ENCODE data around the gene HRH1. TPM values are rescaled to one million over a fixed set of nuclear protein-coding genes. Genes with fewer than 3 reads are reported as not detected.
"Not testable (repeated sequence)": the region's sequence is repeated elsewhere in the genome, so short reads cannot be mapped to it uniquely, and the experiment has no call there.

The HRH1 gene
- total RNA-seq, 2 experiments from 2014 or later, result 0.98 to 1.4 TPM

DNA sequence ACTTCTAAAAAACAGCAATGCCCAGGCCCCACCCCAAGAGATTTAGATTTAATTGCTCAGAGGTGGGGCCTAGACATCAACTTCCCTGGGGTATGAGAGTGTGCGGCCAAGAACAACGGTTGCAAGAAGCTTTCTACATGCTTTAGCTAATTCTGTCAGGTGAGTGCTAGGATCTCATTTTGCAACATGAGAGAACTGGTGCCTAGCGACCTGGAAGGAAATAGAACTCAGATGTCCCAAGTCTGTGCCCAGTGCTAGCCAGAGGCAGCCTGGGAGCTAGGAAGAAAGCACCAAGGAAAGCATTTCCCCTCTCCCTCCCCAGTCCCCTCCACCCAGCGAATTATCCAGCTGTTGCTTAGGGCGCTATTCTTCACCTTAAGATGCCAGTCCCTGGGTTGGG, 22.9 kb upstream of the HRH1 start:
- peaks cover 6% of the 10 kb centered on the region for H3K4me1 Mint-ChIP-seq
- DNase-seq (no peak), ATAC-seq (no peak)
- H3K27me3 Mint-ChIP-seq, result peaks cover 4% of the 10 kb centered on the region
- POLR2A ChIA-PET, result no interaction called here
- no peak overlapping the region for H3K27ac Mint-ChIP-seq
- intact Hi-C loops (cut with DNase I, micrococcal nuclease), result no loop called here
- CTCF ChIA-PET, result interaction anchor here (0.6 to 0.7 kb wide), 2 partner anchors 242 to 393 kb away, joined by 3 read pairs; no protein-coding TSS in a partner anchor
- H3K9me3 Mint-ChIP-seq (ENCODE audit: low read depth), result no peaks in the 10 kb centered on the region
- no peak overlapping the region for H3K4me3 Mint-ChIP-seq
- no peaks in the 10 kb centered on the region for H3K36me3 Mint-ChIP-seq (ENCODE audit: low read depth)

GRCh38 chr3:11131886-11132285, 22.4 kb upstream of the HRH1 start:
- CTCF ChIA-PET, result interaction anchor here (0.6 kb wide), 1 partner anchor 394 kb away, joined by 3 read pairs; no protein-coding TSS in a partner anchor
- POLR2A ChIA-PET; DNase-seq; H3K36me3 Mint-ChIP-seq (ENCODE audit: low read depth); H3K4me3 Mint-ChIP-seq; H3K27me3 Mint-ChIP-seq; H3K4me1 Mint-ChIP-seq; intact Hi-C loops (cut with DNase I, micrococcal nuclease); H3K27ac Mint-ChIP-seq; H3K9me3 Mint-ChIP-seq (ENCODE audit: low read depth); ATAC-seq: not testable (repeated sequence)

DNA sequence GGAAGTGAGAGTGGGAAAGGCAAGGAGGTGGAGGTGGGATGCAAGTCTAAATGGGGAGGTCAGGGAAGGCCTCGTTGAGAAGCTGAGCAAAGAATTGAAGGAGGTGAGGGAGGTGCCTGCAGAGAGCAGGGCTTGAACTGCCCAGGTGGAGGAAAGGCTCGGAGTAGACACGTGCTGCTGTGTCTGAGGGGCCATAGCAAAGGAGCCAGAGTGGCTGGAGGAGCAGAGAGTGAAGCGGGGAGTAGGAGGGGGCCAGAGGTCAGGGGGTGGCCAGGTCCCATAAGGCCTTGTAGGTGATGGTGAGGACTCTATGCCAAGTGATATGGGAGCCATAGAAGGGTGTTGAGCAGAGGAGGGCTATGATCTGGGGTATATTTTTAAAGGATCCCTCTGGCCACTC, 21.4 kb upstream of the HRH1 start:
- no peaks in the 10 kb centered on the region for H3K36me3 Mint-ChIP-seq (ENCODE audit: low read depth)
- no peak overlapping the region for H3K4me3 Mint-ChIP-seq
- peaks cover 6% of the 10 kb centered on the region for H3K4me1 Mint-ChIP-seq
- DNase-seq (no peak), ATAC-seq (no peak)
- ChIA-PET POLR2A (no interaction called here), CTCF (no interaction called here)
- no peaks in the 10 kb centered on the region for H3K9me3 Mint-ChIP-seq (ENCODE audit: low read depth)
- intact Hi-C loops (cut with DNase I, micrococcal nuclease), result no loop called here
- no peak overlapping the region for H3K27ac Mint-ChIP-seq
- H3K27me3 Mint-ChIP-seq, result peaks cover 9% of the 10 kb centered on the region

DNA sequence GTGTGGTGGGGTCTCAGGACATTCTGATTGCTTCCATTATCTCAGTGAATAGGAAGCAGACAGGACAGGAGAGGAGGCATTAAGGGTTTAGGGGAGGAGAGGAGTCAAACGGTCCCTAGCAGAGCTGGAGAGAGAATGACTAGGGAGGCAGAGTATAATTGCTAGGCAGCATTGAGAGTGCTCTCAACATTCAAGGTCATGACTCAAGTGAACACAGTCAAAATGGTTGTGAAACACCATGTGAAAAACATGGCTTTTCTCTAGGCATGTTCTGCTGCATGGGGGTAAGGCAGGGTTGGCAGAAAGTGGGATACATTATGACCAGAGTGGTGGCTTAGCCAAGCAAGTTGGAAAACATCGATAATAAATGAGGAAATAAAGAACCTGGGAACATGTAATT, 19.5 kb upstream of the HRH1 start:
- Mint-ChIP-seq H3K4me3 (no peak overlapping the region), H3K4me1 (no peaks in the 10 kb centered on the region), H3K27ac (no peak overlapping the region), H3K36me3 (ENCODE audit: low read depth) (no peaks in the 10 kb centered on the region), H3K27me3 (peaks cover 8% of the 10 kb centered on the region), H3K9me3 (ENCODE audit: low read depth) (no peaks in the 10 kb centered on the region)
- CTCF ChIA-PET, result no interaction called here
- DNase-seq (no peak), ATAC-seq (peak; percentile 49)
- intact Hi-C loops (cut with DNase I, micrococcal nuclease), result no loop called here
- POLR2A ChIA-PET, result no interaction called here

- Mint-ChIP-seq H3K4me1 (peaks cover 11% of the 10 kb centered on the region), H3K9me3 (ENCODE audit: low read depth) (no peaks in the 10 kb centered on the region), H3K27me3 (peaks cover 13% of the 10 kb centered on the region), H3K4me3 (no peak overlapping the region), H3K36me3 (ENCODE audit: low read depth) (no peaks in the 10 kb centered on the region), H3K27ac (no peak overlapping the region)
- ChIA-PET CTCF (no interaction called here), POLR2A (no interaction called here)
- intact Hi-C loops (cut with DNase I, micrococcal nuclease), result no loop called here
- no peak for DNase-seq
- no peak for ATAC-seq
Observed at GRCh38 chr3:11136116-11136515, 18.2 kb upstream of the HRH1 start.

DNA sequence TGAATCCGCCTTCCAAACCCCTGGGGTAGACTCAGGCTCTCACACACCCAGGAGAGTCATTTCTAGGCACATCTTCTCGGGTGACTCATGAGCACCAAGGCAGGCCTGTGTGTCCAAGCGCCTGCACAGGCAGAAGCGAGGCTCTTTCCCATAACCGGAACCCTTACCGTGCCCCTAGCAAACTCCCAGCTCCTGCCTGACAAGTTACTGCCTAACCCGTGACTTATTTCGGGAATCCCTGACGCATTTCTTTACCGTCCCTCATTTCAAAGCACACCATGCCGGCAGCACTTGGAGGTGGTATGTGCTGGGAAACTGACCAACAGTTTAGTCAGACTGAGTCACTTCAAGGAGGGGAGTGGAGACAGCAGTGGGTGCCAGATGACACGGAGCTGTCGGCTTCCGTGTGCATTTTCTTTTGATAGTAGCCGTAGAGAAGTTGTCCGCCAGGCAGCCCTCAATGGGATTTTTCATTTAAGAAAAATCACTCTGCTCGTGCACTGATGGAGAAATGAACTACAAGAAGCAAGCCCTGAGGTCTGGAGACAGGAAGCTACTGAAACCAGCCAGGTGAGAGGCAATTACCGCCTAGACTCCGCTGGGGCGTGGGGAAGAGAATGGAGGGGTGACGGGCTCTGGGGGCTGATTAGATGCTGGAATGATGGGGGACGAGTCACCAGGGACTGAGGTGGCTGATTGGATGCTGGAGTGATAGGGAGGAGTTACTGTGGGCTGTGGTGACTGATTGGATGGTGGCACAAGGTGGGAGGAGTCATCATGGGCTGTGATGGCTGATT, 17.3 kb upstream of the HRH1 start:
- H3K27ac Mint-ChIP-seq, result no peak overlapping the region
- peaks cover 11% of the 10 kb centered on the region for H3K4me1 Mint-ChIP-seq
- peaks cover 13% of the 10 kb centered on the region for H3K27me3 Mint-ChIP-seq
- DNase-seq (no peak), ATAC-seq (no peak)
- H3K4me3 Mint-ChIP-seq, result no peak overlapping the region
- ChIA-PET CTCF (interaction anchor here (0.7 kb wide), 1 partner anchor 668 kb away, joined by 3 read pairs; no protein-coding TSS in a partner anchor), POLR2A (no interaction called here)
- intact Hi-C loops (cut with DNase I, micrococcal nuclease), result no loop called here
- H3K9me3 Mint-ChIP-seq (ENCODE audit: low read depth), result no peaks in the 10 kb centered on the region
- H3K36me3 Mint-ChIP-seq (ENCODE audit: low read depth), result no peaks in the 10 kb centered on the region

DNA sequence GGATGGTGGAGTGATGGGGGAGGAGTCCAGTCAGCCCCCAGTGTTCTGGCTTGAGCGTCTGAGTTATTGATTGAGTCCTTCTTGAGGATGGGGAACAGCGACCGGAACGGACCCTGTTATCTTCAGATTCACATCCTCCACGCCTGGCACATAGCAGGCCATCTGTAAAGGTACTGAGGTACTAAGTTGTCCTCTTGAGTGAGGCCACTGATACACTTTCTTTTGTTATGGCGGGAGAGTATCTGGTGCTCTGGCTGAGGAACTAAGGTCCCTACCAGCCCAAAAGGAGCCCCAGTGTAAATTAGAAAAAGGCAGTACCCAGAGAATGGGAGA, 16.7 kb upstream of the HRH1 start:
- intact Hi-C loops (cut with DNase I, micrococcal nuclease), result no loop called here
- CTCF ChIA-PET, result interaction anchor here (0.7 kb wide), 1 partner anchor 668 kb away, joined by 3 read pairs; no protein-coding TSS in a partner anchor
- H3K36me3 Mint-ChIP-seq (ENCODE audit: low read depth), result no peaks in the 10 kb centered on the region
- no peaks in the 10 kb centered on the region for H3K9me3 Mint-ChIP-seq (ENCODE audit: low read depth)
- POLR2A ChIA-PET, result no interaction called here
- H3K27ac Mint-ChIP-seq, result no peak overlapping the region
- ATAC-seq (no peak), DNase-seq (no peak)
- H3K4me1 Mint-ChIP-seq, result peaks cover 11% of the 10 kb centered on the region
- H3K27me3 Mint-ChIP-seq, result peaks cover 13% of the 10 kb centered on the region
- no peak overlapping the region for H3K4me3 Mint-ChIP-seq

DNA sequence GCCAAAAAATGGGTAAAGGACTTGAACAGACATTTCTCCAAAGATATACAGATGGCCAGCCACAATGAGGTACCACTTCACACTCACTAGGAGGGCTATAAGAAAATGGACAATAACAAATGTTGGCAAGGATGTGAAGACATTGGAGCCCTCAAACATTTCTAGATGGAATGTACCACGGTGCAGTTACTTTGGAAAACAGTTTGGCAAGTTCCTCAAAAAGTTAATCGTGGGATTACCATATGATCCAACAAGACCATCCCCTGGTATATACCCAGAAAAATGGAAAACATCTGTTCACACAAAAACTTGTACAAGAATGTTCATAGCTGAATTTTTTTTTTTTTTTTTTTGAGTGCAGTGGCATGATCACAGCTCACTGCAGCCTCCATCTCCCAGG, 15.9 kb upstream of the HRH1 start:
- ChIA-PET CTCF (interaction anchor here (0.6 kb wide), 1 partner anchor 35 kb away, joined by 3 read pairs; no protein-coding TSS in a partner anchor), POLR2A (no interaction called here)
- ATAC-seq (no peak), DNase-seq (no peak)
- Mint-ChIP-seq H3K27me3 (peaks cover 13% of the 10 kb centered on the region), H3K9me3 (ENCODE audit: low read depth) (no peaks in the 10 kb centered on the region), H3K27ac (no peak overlapping the region), H3K4me3 (no peak overlapping the region), H3K4me1 (peaks cover 11% of the 10 kb centered on the region), H3K36me3 (ENCODE audit: low read depth) (no peaks in the 10 kb centered on the region)
- intact Hi-C loops (cut with DNase I, micrococcal nuclease), result no loop called here

DNA sequence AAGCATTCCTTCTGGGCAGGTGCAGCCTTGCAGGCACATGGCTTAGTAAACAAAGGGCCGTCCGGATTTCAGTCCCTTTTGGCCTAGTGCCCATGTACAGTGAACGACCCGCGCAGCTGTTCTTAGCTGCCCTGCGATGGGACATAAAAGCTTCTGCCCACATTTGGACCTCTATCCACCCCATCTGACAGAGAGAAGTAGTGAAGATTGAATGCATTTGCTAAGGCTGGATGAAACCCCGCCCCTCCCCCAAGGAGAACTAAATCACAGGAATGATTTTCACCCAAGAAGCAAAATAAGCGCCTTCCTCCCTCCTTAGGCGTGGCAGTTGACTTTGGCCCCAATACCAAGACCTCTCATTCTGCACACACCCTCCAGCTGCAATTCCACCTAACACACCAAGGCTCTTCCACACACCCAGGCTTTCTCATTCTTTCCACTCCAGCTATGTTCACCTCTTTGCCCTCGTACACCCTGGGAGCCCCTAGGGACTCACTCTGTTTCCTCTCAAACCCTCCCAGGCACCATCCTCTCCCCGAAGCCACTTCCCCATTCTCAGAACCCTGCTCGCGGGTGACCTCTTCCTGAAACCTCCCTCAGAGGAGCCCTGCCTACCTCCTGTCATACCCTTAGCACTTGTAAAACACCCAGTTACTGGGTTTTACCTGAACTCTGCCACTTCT, 14.1 kb upstream of the HRH1 start:
- ATAC-seq, result peak; percentile 90
- Mint-ChIP-seq H3K27me3 (peaks cover 17% of the 10 kb centered on the region), H3K9me3 (ENCODE audit: low read depth) (no peaks in the 10 kb centered on the region), H3K4me3 (no peak overlapping the region), H3K36me3 (ENCODE audit: low read depth) (no peaks in the 10 kb centered on the region), H3K27ac (no peak overlapping the region), H3K4me1 (peaks cover 11% of the 10 kb centered on the region)
- ChIA-PET CTCF (interaction anchor here (0.6 to 2.2 kb wide), 3 partner anchors 80 to 576 kb away, joined by 3 to 8 read pairs (median 4); no protein-coding TSS in a partner anchor), POLR2A (no interaction called here)
- intact Hi-C loops (cut with DNase I, micrococcal nuclease), result no loop called here
- peak; percentile 54 for DNase-seq

DNA sequence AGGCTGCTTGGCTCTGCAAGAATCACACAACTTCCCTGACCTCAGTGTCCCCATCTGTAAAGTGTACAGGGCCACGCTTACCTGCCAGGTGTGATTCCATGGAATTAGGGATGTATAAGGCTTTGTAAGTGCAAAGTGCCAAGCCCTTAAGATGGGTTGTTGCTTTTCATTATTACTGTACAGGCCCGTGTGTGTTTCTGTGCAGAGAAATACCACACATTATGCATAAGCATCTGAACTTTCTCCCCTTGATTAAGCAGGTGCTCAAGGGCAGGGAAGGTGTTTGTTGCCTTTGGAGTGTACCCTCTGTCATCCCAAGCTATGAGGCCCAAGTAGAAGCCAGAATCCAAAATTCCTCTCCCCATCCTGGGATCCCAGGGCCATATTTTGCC, 13.6 kb upstream of the HRH1 start:
- no peaks in the 10 kb centered on the region for H3K36me3 Mint-ChIP-seq (ENCODE audit: low read depth)
- ChIA-PET CTCF (interaction anchor here (2.2 kb wide), 1 partner anchor 81 kb away, joined by 8 read pairs; no protein-coding TSS in a partner anchor), POLR2A (no interaction called here)
- no peak overlapping the region for H3K4me3 Mint-ChIP-seq
- peaks cover 20% of the 10 kb centered on the region for H3K27me3 Mint-ChIP-seq
- H3K27ac Mint-ChIP-seq, result no peak overlapping the region
- intact Hi-C loops (cut with DNase I, micrococcal nuclease), result no loop called here
- H3K9me3 Mint-ChIP-seq (ENCODE audit: low read depth), result no peaks in the 10 kb centered on the region
- ATAC-seq (peak; percentile 69), DNase-seq (no peak)
- H3K4me1 Mint-ChIP-seq, result peaks cover 11% of the 10 kb centered on the region

DNA sequence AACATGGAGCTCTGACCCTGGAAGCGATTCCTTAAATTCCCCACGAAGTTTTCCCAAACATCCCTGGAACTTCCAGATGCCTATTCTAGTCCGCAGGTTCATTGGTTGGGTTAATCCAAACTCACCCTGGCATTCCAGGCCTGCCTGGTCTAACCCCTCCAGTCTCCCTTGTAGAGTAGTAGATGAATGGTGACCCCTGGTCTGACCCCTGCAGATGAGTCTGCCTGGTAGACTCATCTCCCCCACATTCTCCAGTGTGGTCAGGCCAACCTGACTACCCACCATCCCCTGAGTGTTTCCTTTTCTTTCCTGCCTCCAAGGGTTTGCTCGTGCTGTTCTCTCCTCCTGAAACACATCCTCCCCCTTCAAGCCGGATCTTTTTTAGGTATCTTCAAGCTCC, 10.8 kb upstream of the HRH1 start:
- intact Hi-C loops (cut with DNase I, micrococcal nuclease), result no loop called here
- ATAC-seq, result no peak
- H3K9me3 Mint-ChIP-seq (ENCODE audit: low read depth), result no peaks in the 10 kb centered on the region
- peaks cover 11% of the 10 kb centered on the region for H3K4me1 Mint-ChIP-seq
- no peak overlapping the region for H3K27ac Mint-ChIP-seq
- H3K36me3 Mint-ChIP-seq (ENCODE audit: low read depth), result no peaks in the 10 kb centered on the region
- H3K27me3 Mint-ChIP-seq, result peaks cover 20% of the 10 kb centered on the region
- no peak for DNase-seq
- CTCF ChIA-PET, result no interaction called here
- H3K4me3 Mint-ChIP-seq, result no peak overlapping the region
- POLR2A ChIA-PET, result no interaction called here

GRCh38 chr3:11144996-11145395, 9.3 kb upstream of the HRH1 start:
- intact Hi-C loops (cut with DNase I, micrococcal nuclease), result no loop called here
- POLR2A ChIA-PET, result no interaction called here
- Mint-ChIP-seq H3K9me3 (ENCODE audit: low read depth) (no peaks in the 10 kb centered on the region), H3K4me1 (peaks cover 11% of the 10 kb centered on the region), H3K27ac (no peak overlapping the region), H3K4me3 (no peak overlapping the region), H3K36me3 (ENCODE audit: low read depth) (no peaks in the 10 kb centered on the region), H3K27me3 (peaks cover 23% of the 10 kb centered on the region)
- CTCF ChIA-PET, result no interaction called here
- ATAC-seq, result no peak
- no peak for DNase-seq
